ENCODE data around the gene ECI1.
A peak's percentile ranks its signal among the peaks of the same experiment; 100 is the strongest.
"Not testable (repeated sequence)": the region's sequence is repeated elsewhere in the genome, so short reads cannot be mapped to it uniquely, and the experiment has no call there.

ECI1 gene

GRCh38 chr16:2250652-2251295 is 613 bp downstream of the ECI1 start:
- peak in 1 of 2 donors; percentile 31 for DNase-seq

GRCh38 chr16:2246301-2246885 is 5.0 kb downstream of the ECI1 start:
- DNase-seq: no peak

DNA sequence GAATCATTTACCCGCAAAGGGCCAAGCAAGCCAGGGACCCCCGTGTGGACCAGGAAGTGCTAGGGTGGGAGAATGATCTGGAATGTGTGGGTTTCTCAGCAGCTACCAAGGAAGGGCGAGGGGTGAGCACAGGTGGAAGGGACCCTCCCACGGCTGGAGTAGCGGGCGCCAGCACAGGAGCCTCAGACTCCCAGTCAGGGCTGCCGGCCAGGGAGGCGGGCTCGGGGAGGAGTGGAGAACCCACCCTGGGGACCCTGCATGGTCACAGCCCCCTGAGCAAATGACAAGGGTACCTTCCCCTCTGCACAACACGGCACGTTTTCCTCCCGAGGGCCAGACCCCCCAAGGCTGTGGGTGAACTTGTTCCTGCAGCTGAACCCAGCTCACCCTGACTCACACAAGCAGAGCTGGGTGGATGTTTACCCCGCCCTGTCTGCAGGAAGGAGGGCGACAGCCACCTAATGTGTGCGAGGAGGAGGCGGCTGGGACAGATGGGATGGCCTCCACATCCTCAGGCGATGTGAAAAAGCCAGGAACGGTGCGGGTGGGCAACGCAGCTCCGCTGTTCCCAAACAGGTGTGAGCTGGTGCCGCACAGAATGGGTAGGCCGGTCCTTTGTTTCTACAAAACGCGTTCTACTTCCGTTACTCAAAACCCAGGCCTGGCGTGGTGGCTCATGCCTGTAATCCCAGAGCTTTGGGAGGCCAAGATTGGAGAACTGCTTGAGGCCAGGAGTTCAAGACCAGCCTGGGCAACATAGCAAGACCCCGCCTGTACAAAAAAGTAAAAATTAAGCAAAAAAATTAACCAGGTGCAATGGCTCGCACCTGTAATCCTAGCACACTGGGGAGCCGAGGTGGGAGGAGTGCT is 6.2 kb downstream of the ECI1 start:
- DNase-seq: no peak

DNA sequence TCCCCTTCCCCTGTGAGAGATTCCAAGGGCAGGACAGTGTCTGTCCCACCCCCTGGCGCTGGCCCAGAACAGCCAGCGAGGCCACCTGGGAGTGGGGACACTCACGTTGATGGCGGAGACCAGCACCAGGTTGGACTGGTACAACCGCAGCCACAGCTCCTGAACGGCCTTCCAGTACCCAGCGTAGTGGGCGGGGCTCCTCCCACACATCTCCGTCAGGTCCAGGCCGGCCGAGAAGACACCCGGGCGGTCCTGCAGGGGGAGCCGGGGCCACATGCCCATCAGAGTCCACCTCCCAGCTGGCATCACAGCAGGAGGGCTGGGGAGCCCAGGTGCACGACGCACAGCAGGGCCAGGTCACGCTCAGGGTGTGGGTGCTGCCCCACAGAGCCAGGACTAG is 7.1 kb downstream of the ECI1 start:
- no peak for DNase-seq

GRCh38 chr16:2243781-2244180 is 7.6 kb downstream of the ECI1 start:
- DNase-seq: no peak

DNA sequence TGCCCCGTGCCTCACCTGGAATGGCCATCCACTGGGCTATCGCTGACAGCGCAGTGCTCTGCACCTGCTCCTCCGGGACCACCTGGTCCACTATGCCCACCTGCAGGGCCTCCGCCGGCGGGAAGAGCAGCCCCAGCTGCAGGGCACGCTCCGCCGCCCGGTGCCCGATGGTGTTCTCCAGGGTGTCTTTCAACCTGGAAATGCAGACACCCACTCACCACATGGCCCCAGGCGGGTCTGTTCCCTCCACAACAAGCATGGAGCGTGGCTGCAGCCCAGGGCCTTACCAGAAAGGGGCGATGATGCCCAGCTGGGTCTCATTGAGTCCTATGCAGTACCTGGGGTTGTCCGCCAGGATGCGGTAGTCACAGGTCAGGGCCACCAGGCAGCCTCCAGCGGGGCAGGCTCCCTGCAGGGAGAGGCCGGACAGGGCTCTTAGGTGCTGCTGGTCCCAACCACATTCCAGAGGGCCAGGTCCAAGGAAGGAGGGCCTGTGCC is 8.3 kb downstream of the ECI1 start:
- DNase-seq: no peak

GRCh38 chr16:2242598-2242997 is 8.8 kb downstream of the ECI1 start:
- no peak for DNase-seq

- not testable (repeated sequence) for DNase-seq
These were observed 11.1 kb downstream of the ECI1 start for GRCh38 chr16:2240331-2240730.

- DNase-seq: no peak
These were observed 12.3 kb downstream of the ECI1 start for GRCh38 chr16:2238838-2239675.

GRCh38 chr16:2238150-2238837 is 13.1 kb downstream of the ECI1 start:
- DNase-seq: no peak

DNA sequence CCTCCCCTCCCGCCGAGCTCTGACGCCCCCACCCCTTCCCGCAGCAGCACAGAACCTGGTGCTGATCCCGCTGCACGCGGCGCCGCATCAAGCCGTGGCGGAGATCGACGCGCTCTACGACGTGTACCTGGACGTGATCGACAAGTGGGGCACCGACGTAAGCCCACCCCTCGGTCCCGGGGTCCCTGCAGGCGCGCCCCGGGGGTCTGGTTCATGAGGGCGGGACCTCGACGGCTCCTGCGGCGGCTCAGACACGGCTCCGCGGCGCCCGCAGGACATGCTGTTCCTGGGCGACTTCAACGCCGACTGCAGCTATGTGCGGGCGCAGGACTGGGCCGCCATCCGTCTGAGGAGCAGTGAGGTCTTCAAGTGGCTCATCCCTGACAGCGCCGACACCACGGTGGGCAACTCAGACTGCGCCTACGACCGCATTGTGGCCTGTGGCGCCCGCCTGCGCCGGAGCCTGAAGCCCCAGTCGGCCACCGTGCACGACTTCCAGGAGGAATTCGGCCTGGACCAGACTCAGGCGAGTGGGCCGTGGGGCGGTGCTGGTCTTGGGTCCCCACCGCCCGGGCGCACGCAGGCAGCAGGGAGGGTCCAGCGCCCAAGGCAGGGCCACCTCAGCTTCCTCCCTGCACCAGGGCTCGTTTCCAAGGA is 13.8 kb downstream of the ECI1 start:
- no peak for DNase-seq

- no peak for DNase-seq
These were observed 14.3 kb downstream of the ECI1 start for GRCh38 chr16:2237102-2237482.

DNA sequence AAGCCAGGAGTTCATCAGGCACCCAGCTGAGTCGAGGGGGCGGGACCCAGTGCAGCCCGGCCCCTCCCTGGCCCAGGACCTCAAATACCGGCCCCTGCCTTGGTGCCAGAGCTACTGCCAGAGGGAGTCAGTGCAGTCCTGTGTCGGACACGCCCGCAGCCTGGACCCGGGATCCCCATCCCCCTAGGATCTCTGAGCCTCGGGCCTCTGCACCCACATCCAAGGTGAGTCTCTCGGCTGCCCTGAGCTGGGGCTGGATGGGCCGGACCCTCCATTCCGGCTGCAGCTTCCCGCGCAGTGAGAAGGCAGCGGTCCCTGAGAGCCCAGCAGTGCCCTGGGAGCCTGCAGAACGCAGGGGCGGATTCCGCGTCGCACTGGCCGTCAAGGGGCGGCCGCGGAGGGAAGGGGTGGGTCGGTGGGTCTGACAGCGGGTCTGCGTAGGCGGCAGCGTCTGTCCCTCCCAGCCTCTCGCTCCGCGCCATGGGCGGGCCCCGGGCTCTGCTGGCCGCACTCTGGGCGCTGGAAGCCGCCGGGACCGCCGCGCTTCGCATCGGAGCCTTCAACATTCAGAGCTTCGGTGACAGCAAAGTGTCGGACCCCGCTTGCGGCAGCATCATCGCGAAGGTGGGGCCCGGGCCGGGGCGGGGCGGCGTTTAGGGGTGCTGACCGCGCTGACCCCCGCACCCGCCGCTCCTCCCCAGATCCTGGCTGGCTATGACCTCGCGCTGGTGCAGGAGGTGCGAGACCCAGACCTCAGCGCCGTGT is 14.9 kb downstream of the ECI1 start, which contains the start of gene DNASE1L2:
Gene DNASE1L2 (plus strand): TSS at position 108 of the 765 bp plus-strand sequence. CDS start 373 bp downstream, at position 481.
- no peak for DNase-seq

DNA sequence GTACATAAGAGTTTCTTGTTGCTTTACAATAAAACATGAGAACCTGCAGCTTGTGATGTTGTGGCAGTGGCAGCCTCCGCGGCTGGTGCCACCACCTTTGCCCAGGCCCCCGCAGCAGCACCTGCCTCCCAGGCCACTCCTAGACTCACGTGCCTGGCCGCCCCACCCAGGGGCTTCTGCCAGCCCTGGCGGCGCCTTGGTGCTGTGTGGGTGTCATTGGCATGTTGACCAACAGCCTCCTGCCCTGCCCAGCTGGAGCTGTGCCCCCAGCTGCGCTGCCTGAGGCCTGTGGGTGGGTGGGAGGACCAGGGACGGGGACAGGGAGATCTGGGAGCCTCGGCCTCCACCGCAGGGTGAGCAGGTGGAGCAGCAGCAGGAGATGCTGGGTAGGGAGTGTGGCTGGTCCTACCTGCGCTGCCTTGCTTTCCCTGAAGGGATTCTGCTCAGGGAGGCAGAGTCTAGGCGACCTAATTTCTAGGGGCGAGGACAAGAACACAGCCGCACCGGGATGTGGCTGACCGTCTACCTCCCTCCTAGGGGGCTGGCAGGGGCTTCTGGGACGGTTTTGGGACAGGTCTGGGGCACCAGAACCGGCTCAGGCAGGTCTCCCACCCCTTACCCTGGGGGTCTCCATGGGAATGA is 15.6 kb downstream of the ECI1 start:
- DNase-seq: no peak

GRCh38 chr16:2235234-2235651 is 16.1 kb downstream of the ECI1 start:
- no peak for DNase-seq

GRCh38 chr16:2234813-2235170 is 16.6 kb downstream of the ECI1 start:
- DNase-seq: no peak

- no peak for DNase-seq
These were observed 17.2 kb downstream of the ECI1 start for GRCh38 chr16:2233872-2234812.

GRCh38 chr16:2233046-2233775 is 18.2 kb downstream of the ECI1 start:
- DNase-seq: no peak
